WTC11 (cell line): ENCODE measurements around the gene CAMKMT. TPM values are rescaled to one million over a fixed set of nuclear protein-coding genes. Genes with fewer than 3 reads are reported as not detected.

Experiments
- E2F1 ChIP-seq: sonication (generic); formaldehyde crosslinking; IDR thresholded peaks from 2 replicates; pipeline ENCODE4 v1.8.0; 2022; ENCODE audit warnings: mild to moderate bottlenecking, missing genetic modification reagents
- ELF4 ChIP-seq: sonication (generic); formaldehyde crosslinking; IDR thresholded peaks from 2 replicates; pipeline ENCODE4 v1.8.1; 2022; ENCODE audit warnings: low read depth, mild to moderate bottlenecking, moderate library complexity, missing genetic modification reagents
- ETV6 ChIP-seq: sonication (generic); formaldehyde crosslinking; IDR thresholded peaks from 2 replicates; pipeline ENCODE4 v1.8.1; 2022; ENCODE audit warnings: mild to moderate bottlenecking, missing genetic modification reagents
- HMGA2 ChIP-seq: fragments of 250-450 bp; sonication (Bioruptor Pico); IDR thresholded peaks from 2 replicates; pipeline ENCODE4 v1.4.0; 2021; ENCODE audit warnings: mild to moderate bottlenecking, moderate library complexity
- MXD4 ChIP-seq: fragments of 250-450 bp; sonication (Bioruptor Pico); IDR thresholded peaks from 2 replicates; pipeline ENCODE4 v1.8.0; 2021; ENCODE audit warnings: mild to moderate bottlenecking, moderate library complexity, borderline replicate concordance
- PRDM15 ChIP-seq: sonication (generic); formaldehyde crosslinking; IDR thresholded peaks from 2 replicates; pipeline ENCODE4 v1.8.0; 2022; ENCODE audit warnings: missing genetic modification reagents
- RELA ChIP-seq: sonication (generic); formaldehyde crosslinking; IDR thresholded peaks from 2 replicates; pipeline ENCODE4 v1.8.1; 2022; ENCODE audit warnings: missing genetic modification reagents, mild to moderate bottlenecking, borderline replicate concordance
- SOX15 ChIP-seq: fragments of 250-450 bp; sonication (Bioruptor Pico); IDR thresholded peaks from 2 replicates; pipeline ENCODE4 v1.9.0; 2021; ENCODE audit warnings: mild to moderate bottlenecking
- TP53 ChIP-seq: sonication (generic); formaldehyde crosslinking; IDR thresholded peaks from 2 replicates; pipeline ENCODE4 v1.8.1; 2023; ENCODE audit warnings: mild to moderate bottlenecking, missing genetic modification reagents
- ZNF121 ChIP-seq: sonication (generic); formaldehyde crosslinking; IDR thresholded peaks from 2 replicates; pipeline ENCODE4 v1.8.0; 2023; ENCODE audit warnings: missing genetic modification reagents
- total RNA-seq: library from RNA; stranded (reverse); gene quantifications from 3 replicates; pipeline ENCODE4 v1.2.3, GENCODE V29; 2021
- TF ChIP-seq, protein P1 (sequence below): fragments of 250-450 bp; sonication (Bioruptor Pico); IDR thresholded peaks from 2 replicates; pipeline ENCODE4 v1.9.0; 2021; ENCODE audit warnings: mild to moderate bottlenecking, borderline replicate concordance
- TF ChIP-seq, protein P2 (sequence below): sonication (generic); formaldehyde crosslinking; IDR thresholded peaks from 2 replicates; pipeline ENCODE4 v1.8.1; 2022; ENCODE audit warnings: low read depth, missing genetic modification reagents, borderline replicate concordance
- TF ChIP-seq, protein P3 (sequence below): sonication (generic); formaldehyde crosslinking; IDR thresholded peaks from 2 replicates; pipeline ENCODE4 v1.8.1; 2023; ENCODE audit warnings: mild to moderate bottlenecking, missing genetic modification reagents
- TF ChIP-seq, protein P4 (sequence below): sonication (generic); formaldehyde crosslinking; IDR thresholded peaks from 2 replicates; pipeline ENCODE4 v1.8.0; 2022; ENCODE audit warnings: mild to moderate bottlenecking, missing genetic modification reagents

The CAMKMT gene
- total RNA-seq, 1 experiment from 2014 or later, result 20.6 TPM

GRCh38 chr2:44424211-44424610, 62.5 kb downstream of the CAMKMT start (continued):
- TF ChIP-seq, protein P1, sequence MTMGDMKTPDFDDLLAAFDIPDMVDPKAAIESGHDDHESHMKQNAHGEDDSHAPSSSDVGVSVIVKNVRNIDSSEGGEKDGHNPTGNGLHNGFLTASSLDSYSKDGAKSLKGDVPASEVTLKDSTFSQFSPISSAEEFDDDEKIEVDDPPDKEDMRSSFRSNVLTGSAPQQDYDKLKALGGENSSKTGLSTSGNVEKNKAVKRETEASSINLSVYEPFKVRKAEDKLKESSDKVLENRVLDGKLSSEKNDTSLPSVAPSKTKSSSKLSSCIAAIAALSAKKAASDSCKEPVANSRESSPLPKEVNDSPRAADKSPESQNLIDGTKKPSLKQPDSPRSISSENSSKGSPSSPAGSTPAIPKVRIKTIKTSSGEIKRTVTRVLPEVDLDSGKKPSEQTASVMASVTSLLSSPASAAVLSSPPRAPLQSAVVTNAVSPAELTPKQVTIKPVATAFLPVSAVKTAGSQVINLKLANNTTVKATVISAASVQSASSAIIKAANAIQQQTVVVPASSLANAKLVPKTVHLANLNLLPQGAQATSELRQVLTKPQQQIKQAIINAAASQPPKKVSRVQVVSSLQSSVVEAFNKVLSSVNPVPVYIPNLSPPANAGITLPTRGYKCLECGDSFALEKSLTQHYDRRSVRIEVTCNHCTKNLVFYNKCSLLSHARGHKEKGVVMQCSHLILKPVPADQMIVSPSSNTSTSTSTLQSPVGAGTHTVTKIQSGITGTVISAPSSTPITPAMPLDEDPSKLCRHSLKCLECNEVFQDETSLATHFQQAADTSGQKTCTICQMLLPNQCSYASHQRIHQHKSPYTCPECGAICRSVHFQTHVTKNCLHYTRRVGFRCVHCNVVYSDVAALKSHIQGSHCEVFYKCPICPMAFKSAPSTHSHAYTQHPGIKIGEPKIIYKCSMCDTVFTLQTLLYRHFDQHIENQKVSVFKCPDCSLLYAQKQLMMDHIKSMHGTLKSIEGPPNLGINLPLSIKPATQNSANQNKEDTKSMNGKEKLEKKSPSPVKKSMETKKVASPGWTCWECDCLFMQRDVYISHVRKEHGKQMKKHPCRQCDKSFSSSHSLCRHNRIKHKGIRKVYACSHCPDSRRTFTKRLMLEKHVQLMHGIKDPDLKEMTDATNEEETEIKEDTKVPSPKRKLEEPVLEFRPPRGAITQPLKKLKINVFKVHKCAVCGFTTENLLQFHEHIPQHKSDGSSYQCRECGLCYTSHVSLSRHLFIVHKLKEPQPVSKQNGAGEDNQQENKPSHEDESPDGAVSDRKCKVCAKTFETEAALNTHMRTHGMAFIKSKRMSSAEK (CRISPR knock-in tag), result no peak
- TF ChIP-seq RELA, result no peak
- TF ChIP-seq, protein P2, sequence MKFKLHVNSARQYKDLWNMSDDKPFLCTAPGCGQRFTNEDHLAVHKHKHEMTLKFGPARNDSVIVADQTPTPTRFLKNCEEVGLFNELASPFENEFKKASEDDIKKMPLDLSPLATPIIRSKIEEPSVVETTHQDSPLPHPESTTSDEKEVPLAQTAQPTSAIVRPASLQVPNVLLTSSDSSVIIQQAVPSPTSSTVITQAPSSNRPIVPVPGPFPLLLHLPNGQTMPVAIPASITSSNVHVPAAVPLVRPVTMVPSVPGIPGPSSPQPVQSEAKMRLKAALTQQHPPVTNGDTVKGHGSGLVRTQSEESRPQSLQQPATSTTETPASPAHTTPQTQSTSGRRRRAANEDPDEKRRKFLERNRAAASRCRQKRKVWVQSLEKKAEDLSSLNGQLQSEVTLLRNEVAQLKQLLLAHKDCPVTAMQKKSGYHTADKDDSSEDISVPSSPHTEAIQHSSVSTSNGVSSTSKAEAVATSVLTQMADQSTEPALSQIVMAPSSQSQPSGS (CRISPR knock-in tag), result no peak
- no peak for TF ChIP-seq ELF4 (CRISPR knock-in tag)
- no peak for TF ChIP-seq TP53 (CRISPR knock-in tag)
- no peak for TF ChIP-seq PRDM15 (CRISPR knock-in tag)
- TF ChIP-seq, protein P3, sequence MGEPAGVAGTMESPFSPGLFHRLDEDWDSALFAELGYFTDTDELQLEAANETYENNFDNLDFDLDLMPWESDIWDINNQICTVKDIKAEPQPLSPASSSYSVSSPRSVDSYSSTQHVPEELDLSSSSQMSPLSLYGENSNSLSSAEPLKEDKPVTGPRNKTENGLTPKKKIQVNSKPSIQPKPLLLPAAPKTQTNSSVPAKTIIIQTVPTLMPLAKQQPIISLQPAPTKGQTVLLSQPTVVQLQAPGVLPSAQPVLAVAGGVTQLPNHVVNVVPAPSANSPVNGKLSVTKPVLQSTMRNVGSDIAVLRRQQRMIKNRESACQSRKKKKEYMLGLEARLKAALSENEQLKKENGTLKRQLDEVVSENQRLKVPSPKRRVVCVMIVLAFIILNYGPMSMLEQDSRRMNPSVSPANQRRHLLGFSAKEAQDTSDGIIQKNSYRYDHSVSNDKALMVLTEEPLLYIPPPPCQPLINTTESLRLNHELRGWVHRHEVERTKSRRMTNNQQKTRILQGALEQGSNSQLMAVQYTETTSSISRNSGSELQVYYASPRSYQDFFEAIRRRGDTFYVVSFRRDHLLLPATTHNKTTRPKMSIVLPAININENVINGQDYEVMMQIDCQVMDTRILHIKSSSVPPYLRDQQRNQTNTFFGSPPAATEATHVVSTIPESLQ (CRISPR knock-in tag), result no peak
- no peak for TF ChIP-seq ETV6 (CRISPR knock-in tag)
- no peak for TF ChIP-seq SOX15 (CRISPR knock-in tag)
- TF ChIP-seq HMGA2, result no peak
- no peak for TF ChIP-seq MXD4 (CRISPR knock-in tag)
- no peak for TF ChIP-seq ZNF121
- no peak for TF ChIP-seq E2F1 (CRISPR knock-in tag)
- TF ChIP-seq, protein P4, sequence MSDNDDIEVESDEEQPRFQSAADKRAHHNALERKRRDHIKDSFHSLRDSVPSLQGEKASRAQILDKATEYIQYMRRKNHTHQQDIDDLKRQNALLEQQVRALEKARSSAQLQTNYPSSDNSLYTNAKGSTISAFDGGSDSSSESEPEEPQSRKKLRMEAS (CRISPR knock-in tag), result no peak
- TF ChIP-seq, all 79 proteins: peak for 0
